ENCODE data around the gene DHX32. TPM values are rescaled to one million over a fixed set of nuclear protein-coding genes. Genes with fewer than 3 reads are reported as not detected.

Gene DHX32
- total RNA-seq, 2 experiments from 2014 or later = 0.22 to 0.27 TPM

GRCh38 chr10:125836746-125837145 is 44.3 kb downstream of the DHX32 start:
- H3K9me2 ChIP-seq (ENCODE audit: insufficient read depth, low read length) = no peaks in the 10 kb centered on the region
- CTCF ChIA-PET (ENCODE audit: unreplicated experiment) = no interaction called here
- H3K4me3 ChIP-seq (ENCODE audit: low read depth, low read length, poor library complexity, severe bottlenecking) = no peak overlapping the region
- no peak overlapping the region for H3K27ac ChIP-seq (ENCODE audit: low read depth, low read length, poor library complexity, severe bottlenecking)
- no peak overlapping the region for H3K4me2 ChIP-seq (ENCODE audit: low read length)
- TF ChIP-seq EZH2phosphoT487 (IDR thresholded peaks at IDR 0.05; ENCODE audit: borderline replicate concordance, low read depth, low read length) (no peak), CTCF (conservative IDR thresholded peaks at IDR 0.05; ENCODE audit: low read length) (no peak)
- no peak overlapping the region for H2AFZ ChIP-seq (ENCODE audit: low read length)
- peaks cover 98% of the 10 kb centered on the region for H3K36me3 ChIP-seq (ENCODE audit: insufficient read depth, low read length)
- H3K79me2 ChIP-seq (ENCODE audit: insufficient read depth, low read depth, low read length) = no peaks in the 10 kb centered on the region
- H3K9me3 ChIP-seq (ENCODE audit: low read length) = no peaks in the 10 kb centered on the region
- H4K20me1 ChIP-seq (ENCODE audit: insufficient read depth, low read length) = no peaks in the 10 kb centered on the region
- no peak for DNase-seq (ENCODE audit: low spot score)
- no TSS peak for BruUV-seq (replicated peaks)
- intact Hi-C loops (cut with micrococcal nuclease; ENCODE audit: unreplicated experiment) = no loop called here
- POLR2A ChIA-PET = no interaction called here
- H3K4me1 ChIP-seq (ENCODE audit: insufficient read depth, low read length, poor library complexity, severe bottlenecking) = no peaks in the 10 kb centered on the region

GRCh38 chr10:125828311-125828710 is 52.8 kb downstream of the DHX32 start:
- Histone ChIP-seq H3K9me2 (ENCODE audit: insufficient read depth, low read length) (no peaks in the 10 kb centered on the region), H3K4me2 (ENCODE audit: low read length) (no peak overlapping the region), H3K27ac (ENCODE audit: low read depth, low read length, poor library complexity, severe bottlenecking) (no peak overlapping the region), H4K20me1 (ENCODE audit: insufficient read depth, low read length) (peaks cover 23% of the 10 kb centered on the region; the same call in 1 of the 2 replicates), H3K79me2 (ENCODE audit: insufficient read depth, low read depth, low read length) (peaks cover 42% of the 10 kb centered on the region), H3K36me3 (ENCODE audit: insufficient read depth, low read length) (peaks cover 86% of the 10 kb centered on the region), H3K9me3 (ENCODE audit: low read length) (no peaks in the 10 kb centered on the region), H2AFZ (ENCODE audit: low read length) (no peak overlapping the region), H3K4me1 (ENCODE audit: insufficient read depth, low read length, poor library complexity, severe bottlenecking) (peaks cover 21% of the 10 kb centered on the region), H3K4me3 (ENCODE audit: low read depth, low read length, poor library complexity, severe bottlenecking) (no peak overlapping the region)
- intact Hi-C loops (cut with micrococcal nuclease; ENCODE audit: unreplicated experiment) = no loop called here
- POLR2A ChIA-PET = interaction anchor here (1.7 to 1.9 kb wide), 2 partner anchors 14 to 33 kb away, joined by 4 to 5 read pairs; no protein-coding TSS in a partner anchor
- no peak for TF ChIP-seq CTCF (conservative IDR thresholded peaks at IDR 0.05; ENCODE audit: low read length)
- TF ChIP-seq EZH2phosphoT487 (IDR thresholded peaks at IDR 0.05; ENCODE audit: borderline replicate concordance, low read depth, low read length) = no peak
- BruUV-seq (replicated peaks) = no TSS peak
- DNase-seq (ENCODE audit: low spot score) = no peak
- CTCF ChIA-PET (ENCODE audit: unreplicated experiment) = no interaction called here

- Histone ChIP-seq H4K20me1 (ENCODE audit: insufficient read depth, low read length) (peaks cover 23% of the 10 kb centered on the region; the same call in 1 of the 2 replicates), H3K4me2 (ENCODE audit: low read length) (no peak overlapping the region), H3K9me3 (ENCODE audit: low read length) (no peaks in the 10 kb centered on the region), H2AFZ (ENCODE audit: low read length) (no peak overlapping the region), H3K79me2 (ENCODE audit: insufficient read depth, low read depth, low read length) (peaks cover 49% of the 10 kb centered on the region), H3K36me3 (ENCODE audit: insufficient read depth, low read length) (peaks cover 74% of the 10 kb centered on the region), H3K9me2 (ENCODE audit: insufficient read depth, low read length) (no peaks in the 10 kb centered on the region), H3K4me1 (ENCODE audit: insufficient read depth, low read length, poor library complexity, severe bottlenecking) (peaks cover 22% of the 10 kb centered on the region), H3K27ac (ENCODE audit: low read depth, low read length, poor library complexity, severe bottlenecking) (no peak overlapping the region), H3K4me3 (ENCODE audit: low read depth, low read length, poor library complexity, severe bottlenecking) (no peak overlapping the region)
- ChIA-PET CTCF (ENCODE audit: unreplicated experiment) (no interaction called here), POLR2A (interaction anchor here (0.7 to 1.9 kb wide), 4 partner anchors 16 to 862 kb away, joined by 4 to 11 read pairs (median 5); no protein-coding TSS in a partner anchor)
- no TSS peak for BruUV-seq (replicated peaks)
- intact Hi-C loops (cut with micrococcal nuclease; ENCODE audit: unreplicated experiment) = no loop called here
- DNase-seq (ENCODE audit: low spot score) = no peak
- TF ChIP-seq EZH2phosphoT487 (IDR thresholded peaks at IDR 0.05; ENCODE audit: borderline replicate concordance, low read depth, low read length) = no peak
- no peak for TF ChIP-seq CTCF (conservative IDR thresholded peaks at IDR 0.05; ENCODE audit: low read length)
These were observed 54.0 kb downstream of the DHX32 start for GRCh38 chr10:125827133-125827532.

Measured in OCI-LY7 (cell line).